ENCODE results near the gene TRERF1.

Gene TRERF1

DNA sequence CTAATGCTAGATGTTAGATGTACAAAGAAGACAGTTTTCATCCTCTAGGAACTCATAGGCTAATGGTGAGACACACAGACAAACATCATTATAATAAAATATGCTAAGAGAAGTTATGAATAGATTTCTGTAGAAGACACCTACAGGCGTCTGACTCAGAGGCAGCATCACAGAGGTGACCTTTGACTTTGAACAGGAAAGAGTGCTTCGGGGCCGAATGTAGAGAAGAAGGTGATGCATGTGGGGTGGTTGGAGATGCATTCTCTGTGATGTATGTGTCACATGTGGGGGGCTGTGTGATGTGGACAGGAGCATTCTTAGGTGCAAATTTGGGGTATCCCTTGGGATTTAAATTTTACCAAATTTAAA lies 271.8 kb downstream of the TRERF1 start:
- peaks cover 4% of the 10 kb centered on the region for H3K27me3 Mint-ChIP-seq
- H3K27ac Mint-ChIP-seq: peak overlapping the region; percentile 44
- peak; percentile 90 for ATAC-seq
- H3K4me3 Mint-ChIP-seq: no peak overlapping the region
- DNase-seq: peak; percentile 31
- no peaks in the 10 kb centered on the region for H3K36me3 Mint-ChIP-seq (ENCODE audit: low read depth)
- peaks cover 8% of the 10 kb centered on the region for H3K4me1 Mint-ChIP-seq
- H3K9me3 Mint-ChIP-seq: no peaks in the 10 kb centered on the region

- Mint-ChIP-seq H3K4me3 (no peak overlapping the region), H3K36me3 (ENCODE audit: low read depth) (no peaks in the 10 kb centered on the region), H3K9me3 (no peaks in the 10 kb centered on the region), H3K27me3 (peaks cover 4% of the 10 kb centered on the region), H3K4me1 (peaks cover 8% of the 10 kb centered on the region), H3K27ac (no peak overlapping the region)
- no peak for DNase-seq
- ATAC-seq: no peak
These were observed 272.3 kb downstream of the TRERF1 start for GRCh38 chr6:42179261-42179944.

DNA sequence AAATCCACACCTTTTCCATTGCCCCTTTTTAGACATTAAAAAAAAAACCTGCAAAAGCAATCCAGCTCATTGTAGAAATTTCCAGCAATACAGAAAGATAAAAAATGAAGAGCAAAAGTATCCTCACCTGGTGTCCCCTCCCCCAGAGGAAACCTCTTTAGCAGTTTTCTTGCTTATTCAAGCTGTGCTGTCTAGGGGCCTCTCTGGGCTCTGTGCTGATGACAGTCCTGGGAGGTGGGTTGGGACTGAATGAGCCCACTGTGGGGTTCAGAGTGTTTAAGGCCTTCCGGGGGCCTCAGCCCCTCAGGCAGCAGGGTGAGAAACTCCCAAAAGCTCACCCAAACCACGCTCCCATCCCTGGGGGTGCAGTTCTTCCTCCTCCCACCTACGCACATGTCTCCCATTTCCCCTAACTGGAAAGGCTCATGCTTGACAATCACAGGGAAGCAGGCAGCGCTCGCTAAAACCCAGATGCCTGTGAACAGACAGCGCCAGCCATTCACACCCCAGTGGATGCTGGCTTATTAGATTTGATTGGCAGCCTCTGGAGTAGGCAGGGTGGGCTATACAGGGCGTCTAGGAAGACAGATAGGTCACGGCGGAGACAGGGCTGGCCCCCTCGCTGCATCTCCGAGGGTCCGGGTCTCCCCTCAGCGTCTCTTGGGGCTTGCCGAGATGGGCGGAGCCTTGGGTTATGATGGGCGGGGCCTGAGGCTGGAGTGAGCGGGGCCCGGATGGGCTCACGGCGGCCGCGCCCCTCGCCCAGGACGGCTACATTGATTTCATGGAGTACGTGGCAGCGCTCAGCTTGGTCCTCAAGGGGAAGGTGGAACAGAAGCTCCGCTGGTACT lies 274.0 kb downstream of the TRERF1 start:
- no peaks in the 10 kb centered on the region for H3K9me3 Mint-ChIP-seq
- no peaks in the 10 kb centered on the region for H3K36me3 Mint-ChIP-seq (ENCODE audit: low read depth)
- DNase-seq (peak; percentile 28), ATAC-seq (no peak)
- no peak overlapping the region for H3K27ac Mint-ChIP-seq
- H3K4me3 Mint-ChIP-seq: no peak overlapping the region
- H3K27me3 Mint-ChIP-seq: peaks cover 4% of the 10 kb centered on the region
- peaks cover 8% of the 10 kb centered on the region for H3K4me1 Mint-ChIP-seq

- Mint-ChIP-seq H3K36me3 (ENCODE audit: low read depth) (no peaks in the 10 kb centered on the region), H3K27me3 (peaks cover 4% of the 10 kb centered on the region), H3K27ac (no peak overlapping the region), H3K4me1 (peaks cover 8% of the 10 kb centered on the region), H3K4me3 (no peak overlapping the region), H3K9me3 (no peaks in the 10 kb centered on the region)
- no peak for DNase-seq
- ATAC-seq: no peak
These were observed 274.7 kb downstream of the TRERF1 start for GRCh38 chr6:42176981-42177380.

DNA sequence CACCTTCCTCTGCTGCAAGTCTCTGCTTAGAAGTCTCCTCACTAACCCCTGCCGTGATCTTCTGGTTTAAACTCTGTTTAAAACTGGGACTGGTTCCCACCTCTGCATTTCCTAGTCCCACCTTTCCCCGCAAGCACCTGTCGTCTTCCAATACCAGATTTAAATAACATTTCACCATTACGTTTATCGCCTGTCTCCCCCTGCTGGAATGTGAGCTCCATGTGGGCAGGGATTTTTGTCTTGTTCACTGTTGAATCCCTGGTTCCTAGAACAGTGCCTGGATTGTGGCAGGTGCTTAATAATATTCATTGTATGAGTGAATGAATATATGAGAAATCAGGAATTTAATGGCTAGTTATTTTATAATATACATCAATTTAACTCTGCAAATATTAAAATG lies 275.9 kb downstream of the TRERF1 start:
- H3K9me3 Mint-ChIP-seq: no peaks in the 10 kb centered on the region
- H3K27ac Mint-ChIP-seq: no peak overlapping the region
- ATAC-seq (no peak), DNase-seq (no peak)
- no peak overlapping the region for H3K4me3 Mint-ChIP-seq
- peaks cover 8% of the 10 kb centered on the region for H3K4me1 Mint-ChIP-seq
- H3K36me3 Mint-ChIP-seq (ENCODE audit: low read depth): no peaks in the 10 kb centered on the region
- H3K27me3 Mint-ChIP-seq: peaks cover 4% of the 10 kb centered on the region

Data from activated naive CD8-positive, alpha-beta T cell treated with anti-CD3 and anti-CD28 coated beads, Interleukin-2, amount 50 U/mL, for 24 hours (primary cell).